Measurements from ENCODE around the gene RCL1.

GRCh38 chr9:4842213-4842612 is 49.5 kb downstream of the RCL1 start:
- TF ChIP-seq SAP130 (CRISPR knock-in tag; IDR thresholded peaks at IDR 0.05; ENCODE audit: low read depth), result no peak
- no peak for TF ChIP-seq MTA3 (CRISPR knock-in tag; IDR thresholded peaks at IDR 0.05)

Data from HepG2 (cell line).